NCI-H526 (cell line): ENCODE data around the gene TBC1D22A.
"Not testable (repeated sequence)": the region's sequence is repeated elsewhere in the genome, so short reads cannot be mapped to it uniquely, and the experiment has no call there.

Experiments
- DNase-seq, 2 experiments: peaks; one replicate each; lab custom pipeline; 2025; lab: John Stamatoyannopoulos, UW

The TBC1D22A gene

DNA sequence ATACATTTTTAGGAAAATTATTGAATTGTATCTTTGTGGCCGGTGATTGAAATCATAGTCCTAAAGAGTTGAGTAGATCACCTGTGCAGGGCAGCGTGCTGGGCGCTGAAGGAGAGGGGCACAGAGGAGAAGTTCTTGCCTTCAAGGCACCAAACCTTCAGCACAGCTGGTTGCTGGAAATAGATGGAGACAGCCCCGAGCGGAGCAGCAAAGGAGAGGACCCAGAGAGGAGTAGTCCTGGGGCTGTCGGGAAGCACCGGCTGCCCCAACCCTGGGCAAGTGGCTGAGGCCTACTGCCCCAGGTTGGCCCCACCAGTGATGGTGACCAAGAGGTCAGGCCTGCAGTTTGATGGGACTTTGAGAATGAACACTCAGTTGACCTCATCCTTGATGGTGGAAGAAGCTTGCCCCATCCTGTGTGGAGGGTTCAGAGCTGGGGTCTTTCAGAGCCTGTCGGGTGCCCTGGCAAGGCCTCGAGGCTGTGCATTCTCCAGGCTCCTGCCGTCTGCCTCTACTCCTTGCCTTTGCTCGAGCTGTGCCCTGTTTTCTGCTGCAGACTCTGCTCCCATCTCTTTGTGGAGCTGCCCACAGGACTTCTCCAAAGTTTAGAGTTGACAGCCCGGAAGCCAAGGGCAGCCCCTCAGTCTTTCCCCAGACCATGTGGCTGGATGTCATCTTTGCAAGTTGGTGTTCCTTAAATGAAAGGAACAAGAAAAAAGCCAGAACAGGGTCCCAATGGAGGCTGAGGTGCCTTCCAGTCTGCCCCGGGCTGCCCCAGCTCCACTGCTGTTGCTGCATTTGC, 285.1 kb downstream of the TBC1D22A start:
- no peak for DNase-seq

DNA sequence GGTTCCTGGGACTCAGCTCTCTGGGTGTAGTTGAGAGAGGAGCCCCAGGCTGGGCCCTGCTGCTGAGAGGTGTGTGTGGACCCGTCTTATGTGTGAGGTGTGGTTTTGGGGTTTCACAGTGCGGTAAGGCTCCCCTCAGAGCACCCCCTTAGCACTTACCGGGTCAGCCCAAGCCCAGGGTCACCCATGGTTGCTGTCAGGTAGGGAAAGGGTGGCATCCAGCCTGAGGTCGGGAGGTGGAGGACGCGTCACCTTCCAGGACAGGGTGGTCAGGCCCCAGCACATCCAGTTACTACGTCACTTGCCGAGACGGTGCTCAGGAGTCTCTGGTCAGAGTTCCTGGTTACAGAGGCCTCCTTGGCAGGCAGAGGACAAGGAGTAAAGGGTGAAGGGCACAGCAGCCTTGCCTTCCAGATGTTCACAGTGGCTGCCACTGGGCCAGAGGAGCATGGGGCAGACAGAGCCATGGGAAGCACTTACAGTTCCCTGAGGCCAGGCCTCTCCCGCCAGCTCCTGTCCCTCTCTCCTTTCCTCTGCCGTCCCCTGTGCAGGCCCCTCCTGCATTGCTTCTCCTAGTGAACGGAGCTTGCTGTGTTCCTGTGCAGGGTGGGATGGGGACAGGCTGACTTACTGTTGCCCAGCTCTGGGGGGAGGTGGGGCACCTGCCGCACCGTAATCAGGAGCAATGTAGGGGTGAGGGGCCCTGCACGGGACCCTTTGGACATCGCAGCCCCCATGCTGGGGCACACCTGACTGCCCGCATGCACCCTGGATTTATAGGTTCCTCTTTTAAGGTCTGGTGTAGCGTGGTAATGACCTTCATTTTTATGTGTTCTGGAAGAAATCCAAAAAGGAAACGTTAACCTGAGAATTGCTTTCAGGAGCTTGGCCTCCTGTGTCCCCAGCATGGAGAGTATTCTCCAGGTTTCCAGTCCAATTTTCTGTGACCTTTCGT, 285.9 kb downstream of the TBC1D22A start:
- no peak for DNase-seq

DNA sequence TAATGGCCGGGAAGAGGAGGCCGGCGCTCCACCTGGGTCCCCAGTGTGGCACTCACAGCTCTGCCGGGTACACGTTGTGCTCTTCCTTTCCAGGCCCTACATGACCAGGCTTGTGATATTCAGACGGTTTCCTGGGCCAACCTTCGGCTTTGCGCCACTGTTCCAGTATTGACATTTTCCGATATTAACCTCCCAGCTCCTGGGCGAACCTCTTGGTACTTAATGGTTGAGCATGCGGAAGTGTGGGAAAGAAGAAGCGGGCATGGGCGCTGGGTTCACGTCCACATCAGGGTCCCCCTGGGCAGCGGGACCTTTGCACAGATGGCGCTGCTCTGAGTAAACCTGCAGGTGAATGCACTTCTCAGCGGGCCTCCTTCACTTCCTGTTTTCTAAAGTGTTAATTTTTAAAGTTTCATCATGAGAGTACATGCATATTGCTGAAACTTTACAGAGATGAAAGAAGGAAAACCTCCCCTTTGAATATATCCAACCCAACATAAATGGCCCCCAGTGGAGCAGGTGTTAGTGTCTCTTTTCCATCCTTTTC, 286.7 kb downstream of the TBC1D22A start:
- DNase-seq, result no peak

DNA sequence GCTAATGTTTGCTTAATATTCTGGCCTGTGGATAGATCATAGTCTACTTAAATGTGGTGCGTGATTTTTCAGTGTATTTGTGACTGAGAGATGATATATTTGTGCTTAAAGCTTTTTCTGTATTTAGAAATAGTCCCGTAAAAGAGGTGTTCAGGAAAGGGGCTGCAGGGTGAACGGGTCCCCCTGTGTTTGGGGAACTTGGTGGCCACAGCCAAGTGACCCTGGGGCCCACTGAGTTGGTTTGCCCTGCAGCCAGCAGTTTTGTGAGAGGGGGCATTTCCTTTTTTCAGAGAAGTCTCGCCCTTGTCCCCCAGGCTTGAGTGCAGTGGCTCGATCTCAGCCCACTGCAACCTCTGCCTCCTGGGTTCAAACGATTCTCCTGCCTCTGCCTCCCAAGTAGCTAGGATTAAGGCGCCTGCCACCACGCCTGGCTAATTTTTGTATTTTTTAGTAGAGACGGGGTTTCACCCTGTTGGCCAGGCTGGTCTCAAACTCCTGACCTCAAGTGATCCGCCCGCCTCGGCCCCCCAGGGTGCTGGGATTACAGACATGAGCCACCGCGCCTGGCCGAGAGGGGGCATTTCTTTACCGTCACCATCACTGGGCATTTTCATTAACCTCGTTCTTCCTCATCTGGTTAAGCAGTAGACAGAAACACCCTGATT, 287.4 kb downstream of the TBC1D22A start:
- not testable (repeated sequence) for DNase-seq

DNA sequence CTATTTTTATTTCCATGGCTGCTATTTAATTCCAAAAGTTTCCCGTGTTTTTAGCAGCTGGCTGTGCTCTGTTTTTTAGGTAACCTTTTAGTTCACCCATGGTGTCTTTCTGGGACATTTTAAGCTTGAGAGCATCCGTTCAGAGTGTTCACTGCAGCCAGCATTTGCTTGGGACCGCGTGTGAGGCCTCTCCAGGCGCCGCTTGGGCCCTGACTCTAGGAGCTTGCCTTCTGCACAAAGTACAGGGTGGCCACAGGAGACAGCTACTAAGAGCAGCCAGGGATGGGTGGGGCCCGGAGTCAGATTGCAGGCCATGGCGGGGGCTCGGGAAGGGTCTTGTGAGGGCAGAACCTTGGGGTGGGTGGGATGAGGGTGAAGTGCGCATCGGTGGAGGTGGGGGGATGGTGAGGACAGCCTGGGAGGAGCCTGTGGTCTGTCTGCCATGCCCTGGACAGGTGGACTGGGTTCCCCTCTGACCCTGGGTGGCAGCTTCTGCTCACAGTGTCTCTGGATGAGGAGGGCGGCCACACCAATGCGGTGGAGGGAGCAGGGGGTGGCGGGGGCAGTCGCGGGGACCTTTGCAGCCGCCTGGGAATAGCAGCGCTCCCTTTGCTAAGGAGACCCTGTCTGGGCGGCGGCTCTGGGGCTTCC, 288.1 kb downstream of the TBC1D22A start:
- DNase-seq, result peak in 1 of 2 experiments; percentile 10

DNA sequence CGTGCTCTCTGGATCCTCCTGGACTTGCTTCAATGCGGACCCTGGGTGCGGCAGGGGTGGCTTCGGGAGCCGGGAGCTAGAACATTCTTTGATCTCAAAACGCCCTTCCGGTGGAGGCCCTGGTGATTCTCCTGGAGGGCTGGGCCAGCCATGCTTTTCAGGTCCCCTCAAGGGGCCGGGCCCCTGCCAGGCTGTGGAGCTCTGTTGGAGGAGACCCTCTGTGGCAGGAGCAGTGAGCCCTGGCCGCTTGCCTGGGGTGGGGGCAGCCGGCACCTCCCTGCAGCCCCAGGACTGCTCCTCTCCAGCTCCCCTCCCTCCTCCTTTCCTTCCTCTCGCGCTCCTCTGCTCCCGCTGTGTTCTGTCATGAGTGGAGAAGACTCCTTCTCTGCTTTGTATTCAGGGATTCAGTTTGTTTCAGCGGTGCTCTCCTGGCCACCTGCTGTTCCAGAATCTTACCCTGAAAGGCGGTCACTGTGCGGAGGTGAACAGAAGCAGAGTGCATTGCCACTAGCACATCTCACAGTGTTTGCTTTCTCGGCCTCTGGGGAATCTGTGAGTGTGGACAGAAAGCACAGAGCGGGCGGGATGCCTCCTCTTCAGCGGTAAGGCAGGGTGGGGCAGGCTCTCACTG, 289.1 kb downstream of the TBC1D22A start:
- peak; percentile 74 to 90 for DNase-seq

DNA sequence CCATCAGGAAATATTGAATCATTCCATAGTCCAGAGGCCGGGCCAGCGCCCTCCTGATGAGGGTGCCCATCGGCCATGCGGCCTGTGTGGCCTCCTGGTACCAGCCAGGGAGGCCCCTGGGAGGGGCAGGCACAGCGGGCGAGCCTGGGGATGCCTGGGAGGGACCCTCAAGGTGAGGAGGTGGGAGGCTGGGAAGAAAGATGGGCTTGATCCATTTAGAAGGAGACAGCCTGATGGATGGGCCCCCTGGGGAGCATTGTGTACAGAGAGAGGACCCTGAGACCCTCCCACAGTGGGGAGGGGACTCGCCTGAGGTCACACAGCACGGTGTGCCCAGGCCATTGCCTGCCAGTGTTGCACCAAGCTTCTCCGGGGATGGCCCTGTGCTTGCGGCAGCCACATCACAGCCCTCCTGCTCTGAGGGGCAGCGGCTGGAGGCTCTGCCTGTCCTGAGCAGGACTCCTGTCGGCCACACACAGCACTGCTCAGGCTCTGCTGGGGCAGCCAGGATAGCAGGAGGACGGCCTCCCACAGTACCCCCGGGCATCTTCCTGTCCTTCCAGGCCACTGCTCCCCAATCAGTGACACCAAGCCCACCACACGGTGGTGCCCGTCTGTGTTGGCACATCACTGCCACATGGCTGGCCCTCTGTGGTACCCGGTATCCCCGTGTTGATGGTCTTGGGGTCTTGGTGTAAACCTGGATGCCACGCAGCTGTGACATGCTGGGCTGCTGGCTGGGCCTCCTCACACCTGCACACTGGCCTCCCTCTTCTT, 290.0 kb downstream of the TBC1D22A start:
- peak in 1 of 2 experiments; percentile 12 for DNase-seq

DNA sequence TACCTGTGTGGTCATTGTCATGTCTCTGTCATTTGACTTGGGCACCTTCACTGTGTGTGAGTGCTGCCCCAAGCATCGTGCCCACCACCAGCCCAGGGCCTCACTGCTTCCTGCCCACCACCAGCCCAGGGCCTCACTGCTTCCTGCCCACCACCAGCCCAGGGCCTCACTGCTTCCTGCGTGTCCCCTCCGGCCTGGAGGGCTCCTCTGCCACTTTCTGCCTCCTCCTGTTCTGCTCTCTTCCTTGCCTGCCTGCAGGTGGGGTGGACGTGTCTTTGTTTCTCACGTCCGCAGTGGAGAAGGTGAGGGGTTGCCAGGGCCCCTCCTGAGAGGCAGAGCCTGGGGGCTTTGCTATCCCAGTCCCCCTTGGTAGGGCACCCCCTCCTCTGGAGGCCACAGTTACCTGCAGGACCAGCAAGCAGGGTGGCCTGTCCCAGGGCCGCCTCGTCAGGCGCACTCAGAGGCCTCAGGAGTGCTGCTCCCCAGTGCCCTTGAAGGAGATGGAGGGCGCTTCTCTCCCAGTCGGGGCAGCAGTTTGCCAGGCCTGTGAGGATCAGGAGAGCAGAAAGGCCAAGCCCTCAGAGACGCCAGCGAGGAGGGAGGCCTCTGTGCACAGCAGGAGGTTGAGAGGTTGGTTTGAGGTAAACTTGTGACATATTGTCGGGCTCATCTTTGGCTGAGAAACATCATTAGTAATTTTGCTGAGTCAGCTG, 290.7 kb downstream of the TBC1D22A start:
- DNase-seq, result no peak

DNA sequence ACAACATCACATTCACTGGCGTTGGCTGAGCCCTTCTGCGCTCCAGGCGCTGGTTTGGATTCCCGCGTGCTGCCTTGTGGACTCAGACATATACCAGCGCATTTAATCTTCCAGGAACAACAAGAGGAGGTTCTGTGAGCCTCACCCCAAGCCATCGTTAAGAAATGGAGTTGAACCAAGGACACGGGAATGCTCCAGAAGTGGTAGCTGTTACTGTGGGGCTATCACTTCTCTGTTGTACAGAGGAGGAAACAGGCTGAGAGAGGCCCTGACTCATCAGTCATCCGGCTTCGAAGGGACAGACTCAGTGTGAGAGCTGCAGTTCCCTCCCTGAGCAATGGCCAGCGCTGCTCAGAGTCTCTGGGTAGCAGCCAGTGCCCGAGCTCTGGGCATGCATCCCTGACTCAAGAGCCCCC, 291.3 kb downstream of the TBC1D22A start:
- DNase-seq, result no peak

DNA sequence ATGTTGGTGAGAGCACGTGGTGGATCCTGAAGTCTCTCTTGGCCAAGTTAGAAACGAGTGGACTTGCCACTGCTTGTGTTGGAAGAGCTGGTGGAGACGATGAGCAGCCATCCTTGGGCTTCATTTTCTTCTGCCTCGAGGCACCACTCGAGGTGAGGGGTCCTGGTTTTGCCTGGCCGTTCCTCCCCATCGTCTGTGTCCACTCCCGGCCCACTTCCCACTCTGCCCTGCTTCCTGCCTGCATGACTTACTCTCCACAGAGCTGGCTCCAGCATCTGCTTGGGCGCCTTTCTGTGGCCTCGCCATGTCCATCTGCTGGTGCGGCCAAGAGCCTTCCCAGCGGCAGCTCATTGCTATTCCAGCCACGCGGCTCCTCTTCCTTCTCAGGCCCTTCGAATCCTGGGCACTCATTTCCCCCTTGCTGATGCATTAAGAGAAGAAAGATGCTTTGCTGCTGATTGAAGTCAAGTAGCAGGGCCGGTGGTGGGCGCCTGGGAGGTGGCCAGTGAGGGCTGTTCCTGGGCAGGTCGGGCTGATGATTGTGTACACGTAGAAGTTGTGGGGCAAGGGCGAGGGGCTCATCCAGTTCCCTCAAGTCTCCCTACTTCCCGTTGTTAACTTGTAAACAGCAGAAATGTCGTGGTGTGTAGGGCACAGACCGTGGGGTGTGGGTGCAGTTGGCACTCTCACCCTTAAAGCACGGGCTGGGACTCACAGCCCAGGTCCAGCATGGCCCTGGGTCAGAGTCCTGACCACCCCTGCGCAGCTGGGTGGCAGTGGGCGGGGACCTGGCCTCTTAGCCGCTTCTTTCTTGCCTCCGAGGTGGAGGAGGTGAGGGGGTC, 292.0 kb downstream of the TBC1D22A start:
- no peak for DNase-seq

DNA sequence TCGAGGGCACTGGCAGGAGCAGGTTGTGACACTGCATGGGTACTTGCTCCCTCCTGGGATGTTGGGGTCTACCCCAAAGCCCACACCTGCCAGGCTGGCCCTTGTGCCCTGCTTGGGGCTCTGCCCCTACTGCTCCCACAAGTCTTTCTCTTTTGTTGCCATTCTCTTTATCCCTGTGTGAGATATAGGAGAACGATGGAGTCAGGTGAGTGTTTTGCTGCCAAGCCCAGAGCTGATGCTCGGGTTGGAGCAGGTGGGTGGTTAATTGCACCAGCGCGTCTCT, 292.6 kb downstream of the TBC1D22A start:
- DNase-seq, result no peak

DNA sequence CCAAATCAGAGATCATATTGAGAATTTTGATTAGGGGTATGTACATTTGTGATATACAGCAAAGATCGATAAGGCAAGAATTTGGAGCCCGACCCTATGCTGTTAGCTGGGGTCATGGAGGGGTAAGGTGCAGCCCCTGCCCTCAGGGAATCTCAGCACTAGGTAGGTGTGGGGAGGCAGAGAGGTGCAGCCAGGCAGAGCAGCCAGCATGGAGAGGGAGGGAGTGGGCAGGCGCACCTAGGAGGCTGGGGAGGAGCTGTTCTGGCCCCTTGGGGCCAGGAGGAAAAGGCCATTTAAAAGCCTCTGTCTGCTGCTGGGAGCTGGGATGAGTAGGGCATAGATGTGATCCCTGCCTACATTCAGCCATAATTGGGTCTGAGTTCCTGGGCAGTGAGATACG, 293.0 kb downstream of the TBC1D22A start:
- DNase-seq, result no peak

DNA sequence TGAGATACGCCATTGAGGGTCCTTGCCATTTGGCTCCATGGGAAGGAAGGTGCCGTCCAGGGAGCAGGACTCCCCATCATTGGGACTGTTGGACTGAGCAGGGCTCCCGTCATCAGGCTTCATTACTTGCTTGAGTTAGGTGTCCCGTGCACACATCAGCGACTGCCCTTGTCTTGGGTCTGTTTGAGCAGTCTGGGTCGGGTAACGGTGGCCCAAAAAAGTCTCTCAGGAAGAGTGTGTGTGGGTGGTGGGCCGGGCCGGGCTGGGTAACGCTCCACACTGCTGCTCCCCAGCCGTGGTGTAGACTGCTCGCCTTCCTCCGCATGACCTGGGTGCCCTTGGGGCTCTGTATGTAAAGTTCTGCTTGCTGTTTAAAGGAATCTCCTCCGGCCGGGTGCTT, 293.5 kb downstream of the TBC1D22A start:
- DNase-seq, result no peak

DNA sequence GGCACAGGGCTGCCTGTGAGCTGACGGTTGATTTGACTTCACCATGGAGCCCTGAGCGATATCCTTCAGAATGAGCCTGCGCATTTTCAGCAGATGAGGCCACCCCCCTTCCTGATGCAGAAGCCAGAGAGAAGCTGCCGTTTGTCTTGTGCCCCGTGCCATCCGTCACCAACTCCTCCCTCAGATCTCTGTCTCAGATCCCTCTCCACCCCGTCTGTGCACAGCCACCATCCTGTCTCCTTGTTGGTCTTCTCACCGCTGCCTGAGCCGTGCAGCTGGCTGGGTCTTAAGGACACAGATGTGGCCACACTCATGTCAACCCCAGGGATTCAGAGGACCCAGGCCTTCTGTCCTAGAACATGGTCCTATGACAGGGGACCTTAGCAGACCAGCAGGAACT, 293.9 kb downstream of the TBC1D22A start:
- no peak for DNase-seq

DNA sequence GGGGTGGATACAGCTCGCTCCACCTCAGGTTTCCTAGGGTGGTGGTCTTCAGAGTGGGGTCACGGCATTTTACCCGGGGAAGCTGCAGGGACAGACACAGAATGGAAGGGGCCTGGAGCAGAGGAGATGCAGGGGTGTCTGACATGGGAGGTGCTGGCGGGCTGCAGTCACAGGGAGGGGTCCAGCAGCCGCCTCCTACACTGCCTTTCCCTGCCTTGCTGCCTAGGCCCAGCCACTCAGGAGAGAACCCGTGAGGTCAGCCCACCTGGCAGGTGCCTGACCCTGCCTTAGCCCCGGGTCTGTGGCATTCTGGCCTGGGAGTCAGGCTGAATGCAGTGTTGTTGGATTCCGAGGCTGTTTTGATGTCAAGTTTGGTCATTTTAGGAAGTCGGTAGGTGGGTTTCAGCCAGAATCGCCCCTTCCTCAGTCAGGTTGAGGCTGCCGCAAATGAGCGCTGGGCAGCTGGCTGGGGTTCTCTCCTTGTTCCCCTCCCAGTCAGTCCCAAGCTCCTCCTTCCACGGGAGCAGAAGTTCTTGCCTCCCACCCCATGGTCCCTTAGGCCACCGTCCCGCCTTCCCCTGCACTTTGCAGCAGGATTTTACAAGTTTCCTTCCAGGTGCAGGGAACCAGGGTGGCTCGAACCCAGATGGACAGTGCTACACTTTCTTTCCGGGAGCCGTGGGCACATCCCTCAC, 294.5 kb downstream of the TBC1D22A start:
- no peak for DNase-seq

DNA sequence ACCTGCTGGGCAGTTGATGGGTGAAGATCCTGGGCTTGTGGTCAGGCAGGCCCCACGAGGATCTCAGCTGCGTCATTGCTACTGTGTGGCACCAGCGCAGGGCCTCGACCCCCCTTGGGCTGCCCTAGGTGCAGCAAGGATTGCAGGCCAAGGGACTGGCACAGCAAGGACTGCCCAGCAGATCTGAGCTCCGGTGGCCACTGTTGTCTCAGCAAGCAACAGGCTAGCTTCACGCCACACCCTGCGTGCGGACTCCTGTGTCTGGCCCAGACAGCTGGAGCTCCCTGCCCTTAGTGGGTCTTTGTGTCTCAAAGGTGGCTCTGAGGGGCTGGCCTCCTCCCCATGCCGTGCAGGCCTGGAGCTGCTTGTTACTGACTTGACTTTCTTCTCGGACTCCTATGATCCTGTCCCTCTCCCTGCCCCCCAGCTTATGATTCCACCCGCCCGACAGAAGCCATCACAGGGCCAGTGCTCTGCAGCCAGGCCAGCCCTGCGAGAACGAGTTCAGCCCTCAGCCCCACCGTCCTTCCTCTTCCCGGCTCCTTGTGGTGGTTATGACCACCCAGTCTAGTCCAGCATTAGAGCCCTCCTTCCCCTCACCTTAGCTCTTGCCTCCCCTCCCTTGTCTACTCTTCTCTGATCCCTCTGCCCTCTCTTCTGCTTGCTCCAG, 295.6 kb downstream of the TBC1D22A start:
- no peak for DNase-seq

DNA sequence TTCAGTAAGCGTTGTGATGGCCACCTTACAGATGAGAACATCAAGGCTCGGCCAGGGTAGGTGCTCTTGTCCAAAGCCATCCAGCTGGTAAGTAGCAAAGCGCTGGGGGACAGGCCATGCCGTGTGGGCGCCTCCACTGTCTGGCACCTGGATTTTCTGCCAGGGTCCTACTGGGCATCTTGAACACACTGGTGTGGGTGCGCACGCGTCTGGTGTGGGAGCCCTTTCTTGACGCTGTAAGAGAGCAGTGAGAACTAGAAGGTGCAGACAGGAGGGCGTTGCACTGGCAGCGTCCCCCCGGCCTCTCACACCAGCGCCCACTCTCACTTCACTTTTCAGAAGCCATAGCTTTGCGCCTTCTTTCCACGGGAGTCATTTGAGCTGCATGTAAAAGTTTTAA, 296.6 kb downstream of the TBC1D22A start:
- DNase-seq, result no peak

DNA sequence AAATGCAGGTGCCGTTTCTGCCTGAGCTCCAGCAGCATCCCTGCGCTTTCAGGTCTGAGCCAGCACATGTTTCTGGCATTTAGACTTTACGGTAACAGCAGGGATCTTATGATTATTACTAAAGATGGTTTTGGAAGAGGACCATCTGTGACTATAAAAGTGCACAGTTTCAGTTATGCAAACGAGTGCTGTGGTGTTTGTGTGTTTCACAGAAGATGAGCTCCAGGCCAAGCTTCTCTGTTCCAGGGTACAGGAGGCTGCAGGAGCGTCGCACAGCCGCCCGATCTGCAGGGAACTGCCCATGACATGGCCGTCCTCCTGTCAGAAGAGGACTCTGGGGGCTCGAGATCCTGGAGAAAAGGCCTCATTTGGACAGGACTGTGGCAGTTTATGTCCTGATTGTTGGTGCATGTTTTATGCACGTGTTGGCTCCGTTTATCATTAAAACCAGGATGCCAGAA, 297.3 kb downstream of the TBC1D22A start:
- peak; percentile 78 to 83 for DNase-seq
